Breast epithelium (tissue), 4 donors: ENCODE data around the gene HMCES. TPM values are rescaled to one million over a fixed set of nuclear protein-coding genes. Genes with fewer than 3 reads are reported as not detected.

Experiments
- DNase-seq, 2 donors: peaks; one replicate each; pipeline ENCODE4 v3.0.0-alpha.2; 2019; ENCODE audit warnings: low spot score in 2 of 2
- H3K27ac ChIP-seq, 2 donors: fragments of 200-600 bp; sonication (generic) in 1 of 2; one replicate each; pipeline ENCODE4 v1.5.1; 2016 to 2019; ENCODE audit warnings: mild to moderate bottlenecking in 1 of 2
- H3K27me3 ChIP-seq, 2 donors: fragments of 200-600 bp; sonication (generic) in 1 of 2; one replicate each; pipeline versions ENCODE4 v1.5.1 to v1.6.0; 2017 to 2019; ENCODE audit warnings: control low read depth in 1 of 2, mild to moderate bottlenecking in 1 of 2
- H3K36me3 ChIP-seq: fragments of 200-600 bp; one replicate; pipeline ENCODE4 v1.5.1; 2019
- H3K4me1 ChIP-seq, 2 donors: fragments of 200-600 bp; sonication (generic); one replicate each; pipeline ENCODE4 v1.5.1; 2016 to 2019; ENCODE audit warnings: control low read depth in 1 of 2
- H3K4me3 ChIP-seq, 3 donors: fragments of 200-600 bp; sonication (generic); 1 replicate in 2 of 3; 2 replicates in 1 of 3; pipeline ENCODE4 v1.5.1; 2016 to 2019; ENCODE audit warnings: mild to moderate bottlenecking in 3 of 3, moderate library complexity in 2 of 3
- H3K9me3 ChIP-seq, 2 donors: fragments of 200-600 bp; sonication (generic) in 1 of 2; one replicate each; pipeline ENCODE4 v1.5.1; 2016 to 2019; ENCODE audit warnings: control low read depth in 1 of 2
- POLR2A ChIP-seq: fragments of 450-650 bp; IDR thresholded peaks from one replicate; pipeline ENCODE4 v1.6.1; 2016; ENCODE audit warnings: antibody characterized with exemption, mild to moderate bottlenecking, moderate library complexity
- POLR2AphosphoS5 ChIP-seq, 3 donors: sonication (generic); formaldehyde crosslinking; IDR thresholded peaks; one replicate each; pipeline ENCODE4 v1.6.1; 2017; ENCODE audit warnings: antibody characterized with exemption in 3 of 3
- intact Hi-C: fragments of 100-400 bp; cut with DNase I; formaldehyde crosslinking; loops from one replicate; pipeline ENCODE4 v1.15.1; 2023; ENCODE audit warnings: low total_unique reads
- total RNA-seq, 3 donors: library from RNA; depleted of rRNA; stranded (reverse); fragments of >200 nt; gene quantifications; one replicate each; pipeline ENCODE4 v1.1.0, GENCODE V29; 2016
- TF ChIP-seq, protein P1 (sequence below), 3 donors: fragments of 450-650 bp; IDR thresholded peaks; one replicate each; pipeline ENCODE4 v1.5.1; 2016 to 2017; ENCODE audit warnings: antibody characterized with exemption in 3 of 3, mild to moderate bottlenecking in 3 of 3, moderate library complexity in 3 of 3

Gene HMCES
- total RNA-seq, 3 donors from 2014 or later = 32.3 to 40.5 (median 32.8) TPM

DNA sequence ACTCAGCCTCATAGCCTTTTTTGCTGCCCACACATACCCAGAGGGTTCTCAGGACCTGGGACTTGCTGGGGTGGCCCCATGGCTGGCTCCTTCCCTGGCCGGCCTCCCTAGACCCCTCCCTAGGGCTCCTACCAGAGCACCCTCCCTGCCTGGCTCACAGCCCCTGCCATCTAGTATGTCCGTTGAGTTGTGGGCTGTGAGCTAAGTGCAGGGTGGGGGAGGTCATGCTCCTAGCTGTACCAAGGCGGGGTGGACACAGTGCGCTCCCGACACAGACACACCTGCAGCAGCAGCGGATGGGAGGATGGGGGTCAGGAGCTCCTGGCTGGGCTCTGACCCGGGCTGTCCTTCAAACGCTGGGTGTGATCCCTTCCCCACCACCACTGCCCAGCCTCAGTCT is 41.6 kb downstream of the HMCES start:
- no peak for DNase-seq
- Histone ChIP-seq H3K4me3 (no peak overlapping the region), H3K9me3 (no peaks in the 10 kb centered on the region), H3K4me1 (peaks cover 0 to 7% of the 10 kb centered on the region in 2 donors), H3K27ac (no peak overlapping the region), H3K36me3 (no peaks in the 10 kb centered on the region), H3K27me3 (no peaks in the 10 kb centered on the region)
- no peak for TF ChIP-seq POLR2A
- TF ChIP-seq POLR2AphosphoS5 (IDR thresholded peaks at IDR 0.05) = no peak
- TF ChIP-seq, protein P1, sequence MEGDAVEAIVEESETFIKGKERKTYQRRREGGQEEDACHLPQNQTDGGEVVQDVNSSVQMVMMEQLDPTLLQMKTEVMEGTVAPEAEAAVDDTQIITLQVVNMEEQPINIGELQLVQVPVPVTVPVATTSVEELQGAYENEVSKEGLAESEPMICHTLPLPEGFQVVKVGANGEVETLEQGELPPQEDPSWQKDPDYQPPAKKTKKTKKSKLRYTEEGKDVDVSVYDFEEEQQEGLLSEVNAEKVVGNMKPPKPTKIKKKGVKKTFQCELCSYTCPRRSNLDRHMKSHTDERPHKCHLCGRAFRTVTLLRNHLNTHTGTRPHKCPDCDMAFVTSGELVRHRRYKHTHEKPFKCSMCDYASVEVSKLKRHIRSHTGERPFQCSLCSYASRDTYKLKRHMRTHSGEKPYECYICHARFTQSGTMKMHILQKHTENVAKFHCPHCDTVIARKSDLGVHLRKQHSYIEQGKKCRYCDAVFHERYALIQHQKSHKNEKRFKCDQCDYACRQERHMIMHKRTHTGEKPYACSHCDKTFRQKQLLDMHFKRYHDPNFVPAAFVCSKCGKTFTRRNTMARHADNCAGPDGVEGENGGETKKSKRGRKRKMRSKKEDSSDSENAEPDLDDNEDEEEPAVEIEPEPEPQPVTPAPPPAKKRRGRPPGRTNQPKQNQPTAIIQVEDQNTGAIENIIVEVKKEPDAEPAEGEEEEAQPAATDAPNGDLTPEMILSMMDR (IDR thresholded peaks at IDR 0.05) = no peak
- intact Hi-C loops = no loop called here

DNA sequence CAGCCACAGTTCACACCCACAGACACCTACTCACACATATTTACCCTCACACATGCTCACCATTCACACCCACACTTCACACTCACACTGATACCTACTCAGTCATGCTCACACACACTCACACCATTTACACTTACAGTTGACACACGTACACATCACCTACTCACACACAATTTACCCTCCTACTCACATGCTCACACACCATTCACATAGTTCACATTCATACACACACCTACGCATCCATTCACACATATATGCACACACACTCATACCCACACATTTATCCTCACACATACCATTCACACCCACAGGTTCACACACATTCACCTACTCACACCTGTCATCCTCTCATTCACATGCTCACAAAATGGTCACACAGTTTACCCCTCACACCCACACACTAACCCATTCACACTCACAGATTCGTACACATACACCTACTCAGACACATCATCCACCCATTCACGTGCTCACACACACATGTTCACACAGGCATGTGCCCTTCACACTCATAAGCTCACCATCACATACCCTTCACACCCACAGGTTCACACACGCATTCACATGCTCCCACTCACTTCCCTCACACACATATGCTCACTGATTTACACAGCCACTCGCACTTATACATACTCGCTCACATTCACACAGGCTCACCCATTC is 42.3 kb downstream of the HMCES start:
- no peak for DNase-seq
- no peaks in the 10 kb centered on the region for H3K27me3 ChIP-seq
- peaks cover 0 to 7% of the 10 kb centered on the region in 2 donors for H3K4me1 ChIP-seq
- no peak overlapping the region for H3K4me3 ChIP-seq
- intact Hi-C loops = no loop called here
- TF ChIP-seq POLR2AphosphoS5 (IDR thresholded peaks at IDR 0.05) (no peak), POLR2A (no peak)
- TF ChIP-seq, protein P1 (IDR thresholded peaks at IDR 0.05) = no peak
- no peak overlapping the region for H3K27ac ChIP-seq
- no peaks in the 10 kb centered on the region for H3K9me3 ChIP-seq
- no peaks in the 10 kb centered on the region for H3K36me3 ChIP-seq

DNA sequence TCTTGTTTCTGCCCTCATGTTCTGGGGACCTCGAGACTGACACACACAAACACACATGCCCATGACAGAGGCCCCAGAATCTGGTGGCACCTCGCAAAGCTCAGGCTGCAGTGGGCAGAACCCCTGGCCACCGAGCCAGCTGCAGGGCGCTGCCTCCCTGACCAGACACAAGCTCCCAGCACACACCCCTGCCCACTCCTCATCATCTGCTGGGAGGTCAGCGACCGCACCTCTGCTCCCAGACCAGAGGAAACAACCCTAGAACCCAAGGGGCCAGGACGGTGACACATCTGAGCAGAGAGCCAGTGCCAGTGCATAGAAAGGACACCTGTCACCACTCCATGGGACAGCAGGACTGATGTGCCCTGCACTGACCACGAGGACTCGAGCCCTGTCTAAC is 43.2 kb downstream of the HMCES start:
- Histone ChIP-seq H3K4me3 (no peak overlapping the region), H3K4me1 (peaks cover 0 to 4% of the 10 kb centered on the region in 2 donors), H3K36me3 (no peaks in the 10 kb centered on the region), H3K9me3 (no peaks in the 10 kb centered on the region), H3K27ac (no peak overlapping the region), H3K27me3 (no peaks in the 10 kb centered on the region)
- TF ChIP-seq, protein P1 (IDR thresholded peaks at IDR 0.05) = no peak
- TF ChIP-seq POLR2AphosphoS5 (IDR thresholded peaks at IDR 0.05) (no peak), POLR2A (no peak)
- DNase-seq = no peak
- intact Hi-C loops = no loop called here

DNA sequence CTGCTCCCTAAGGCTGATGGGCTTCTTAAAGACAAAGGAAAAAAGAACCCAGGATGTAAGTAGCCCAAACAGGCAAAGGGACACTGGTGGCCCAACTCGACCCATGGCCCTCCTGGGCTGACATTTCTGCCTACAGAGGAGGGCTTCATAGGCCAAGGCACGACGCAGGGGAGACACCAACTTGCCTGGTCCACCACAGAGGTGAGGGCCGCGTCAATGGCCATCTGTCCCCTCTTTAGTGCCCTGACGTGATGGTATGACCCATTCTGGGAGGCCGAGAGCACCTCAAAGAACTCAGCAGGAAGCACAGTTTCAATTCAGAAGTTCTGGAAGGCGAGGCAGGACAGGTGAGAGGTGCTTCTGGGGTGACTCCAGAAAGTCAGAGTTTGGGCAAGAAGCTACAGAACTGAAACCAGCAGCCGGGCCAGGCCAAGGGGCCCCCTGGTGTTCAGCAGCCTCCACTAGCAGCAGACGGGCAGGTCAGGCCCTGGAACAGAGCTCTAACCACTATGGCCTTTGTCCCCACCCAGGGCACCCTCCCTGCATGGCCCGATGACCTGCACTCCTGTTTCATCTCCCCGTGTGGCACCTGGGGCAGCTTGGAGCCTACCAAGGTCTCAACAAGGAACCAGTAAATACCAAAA is 45.1 kb downstream of the HMCES start:
- DNase-seq = no peak
- intact Hi-C loops = no loop called here
- Histone ChIP-seq H3K27ac (no peak overlapping the region), H3K4me1 (no peaks in the 10 kb centered on the region), H3K27me3 (no peaks in the 10 kb centered on the region), H3K36me3 (no peaks in the 10 kb centered on the region), H3K9me3 (no peaks in the 10 kb centered on the region), H3K4me3 (no peak overlapping the region)
- TF ChIP-seq, protein P1 (IDR thresholded peaks at IDR 0.05) = no peak
- no peak for TF ChIP-seq POLR2AphosphoS5 (IDR thresholded peaks at IDR 0.05)
- no peak for TF ChIP-seq POLR2A

DNA sequence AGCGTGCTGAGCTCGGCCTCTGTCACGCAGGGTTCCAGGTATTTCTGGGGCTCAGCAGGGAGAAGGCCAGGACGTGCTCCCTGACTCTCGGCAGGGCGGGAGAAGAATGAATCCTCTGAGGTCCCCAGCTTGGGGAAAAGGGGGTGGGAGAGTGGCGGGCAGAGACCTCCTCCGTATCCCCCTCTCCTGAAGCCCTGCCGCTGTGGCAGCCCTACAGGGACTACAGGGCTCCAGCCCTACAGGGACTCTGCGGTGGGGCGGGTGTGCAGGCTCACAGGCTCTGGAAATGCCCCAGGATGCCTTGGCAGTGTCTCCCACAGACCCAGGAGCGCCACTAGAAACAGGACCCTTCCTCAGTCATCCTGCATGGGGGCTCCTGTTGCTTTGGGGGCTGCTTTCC is 46.2 kb downstream of the HMCES start:
- no peaks in the 10 kb centered on the region for H3K4me1 ChIP-seq
- H3K4me3 ChIP-seq = no peak overlapping the region
- no peak for DNase-seq
- no peaks in the 10 kb centered on the region for H3K36me3 ChIP-seq
- no peak for TF ChIP-seq POLR2AphosphoS5 (IDR thresholded peaks at IDR 0.05)
- H3K27me3 ChIP-seq = no peaks in the 10 kb centered on the region
- H3K27ac ChIP-seq = no peak overlapping the region
- intact Hi-C loops = no loop called here
- H3K9me3 ChIP-seq = no peaks in the 10 kb centered on the region
